MM.1S (cell line): Measurements from ENCODE around the gene WDR91.
A peak's percentile ranks its signal among the peaks of the same experiment; 100 is the strongest.

ENCODE experiments used
- DNase-seq: peaks from one replicate; pipeline ENCODE4 v3.0.0-alpha.2; 2015
- H2AFZ ChIP-seq: fragments of 300-600 bp; sonication (generic); 2 replicates; pipeline ENCODE4 v1.6.0; 2016; ENCODE audit warnings: antibody characterized with exemption, low read length
- H3F3A ChIP-seq: fragments of 300-600 bp; sonication (generic); 2 replicates; pipeline ENCODE4 v1.6.1; 2016; ENCODE audit warnings: mild to moderate bottlenecking, antibody characterized with exemption, low read length, moderate library complexity, mixed read lengths; ENCODE audit not compliant: insufficient read depth
- H3K27ac ChIP-seq: fragments of 300-600 bp; sonication (generic); 2 replicates; pipeline ENCODE4 v1.5.1; 2016; ENCODE audit warnings: mild to moderate bottlenecking, low read length
- H3K27me3 ChIP-seq: fragments of 300-600 bp; sonication (generic); replicated peaks from 2 replicates; pipeline ENCODE4 v1.6.0; 2016; ENCODE audit warnings: low read length; ENCODE audit not compliant: insufficient read depth
- H3K36me3 ChIP-seq: fragments of 300-600 bp; sonication (generic); replicated peaks from 2 replicates; pipeline ENCODE4 v1.6.1; 2016; ENCODE audit warnings: mild to moderate bottlenecking, low read length, mixed read lengths; ENCODE audit not compliant: insufficient read depth
- H3K4me1 ChIP-seq: fragments of 300-600 bp; sonication (generic); 2 replicates; pipeline ENCODE4 v1.6.1; 2016; ENCODE audit warnings: low read length, mixed read lengths
- H3K4me2 ChIP-seq: fragments of 300-600 bp; sonication (generic); 2 replicates; pipeline ENCODE4 v1.6.0; 2016; ENCODE audit warnings: low read depth, low read length
- H3K4me3 ChIP-seq: fragments of 300-600 bp; sonication (generic); 2 replicates; pipeline ENCODE4 v1.5.1; 2016; ENCODE audit warnings: low read length, mixed read lengths
- H3K79me2 ChIP-seq: fragments of 300-600 bp; sonication (generic); 2 replicates; pipeline ENCODE4 v1.6.1; 2016; ENCODE audit warnings: mixed run types, low read length, mixed read lengths
- H3K9ac ChIP-seq: fragments of 300-600 bp; sonication (generic); 2 replicates; pipeline ENCODE4 v1.6.1; 2016; ENCODE audit warnings: low read length, mixed read lengths
- H3K9me2 ChIP-seq: fragments of 300-600 bp; sonication (generic); replicated peaks from 2 replicates; pipeline ENCODE4 v1.6.1; 2016; ENCODE audit warnings: mild to moderate bottlenecking, low read length, mixed read lengths; ENCODE audit not compliant: insufficient read depth
- H3K9me3 ChIP-seq: fragments of 300-600 bp; sonication (generic); replicated peaks from 2 replicates; pipeline ENCODE4 v1.6.1; 2016; ENCODE audit warnings: mild to moderate bottlenecking, low read length, mixed read lengths; ENCODE audit not compliant: insufficient read depth
- H4K20me1 ChIP-seq: fragments of 300-600 bp; sonication (generic); 2 replicates; pipeline ENCODE4 v1.6.1; 2016; ENCODE audit warnings: mild to moderate bottlenecking, low read length, moderate library complexity, mixed read lengths; ENCODE audit not compliant: insufficient read depth
- EZH2 ChIP-seq: fragments of 300-600 bp; sonication (generic); optimal IDR thresholded peaks from 2 replicates; pipeline ENCODE3; 2017; ENCODE audit warnings: low read depth, mild to moderate bottlenecking, antibody characterized with exemption, low read length, mixed read lengths
- EZH2phosphoT487 ChIP-seq: fragments of 300-600 bp; sonication (generic); IDR thresholded peaks from 2 replicates; pipeline ENCODE4 v1.6.1; 2018; ENCODE audit warnings: antibody characterized with exemption, low read length
- TF ChIP-seq, protein P1 (sequence below): fragments of 300-600 bp; sonication (generic); IDR thresholded peaks from 2 replicates; pipeline ENCODE4 v1.5.1; 2016; ENCODE audit warnings: antibody characterized with exemption, low read length, mixed read lengths

Gene WDR91

DNA sequence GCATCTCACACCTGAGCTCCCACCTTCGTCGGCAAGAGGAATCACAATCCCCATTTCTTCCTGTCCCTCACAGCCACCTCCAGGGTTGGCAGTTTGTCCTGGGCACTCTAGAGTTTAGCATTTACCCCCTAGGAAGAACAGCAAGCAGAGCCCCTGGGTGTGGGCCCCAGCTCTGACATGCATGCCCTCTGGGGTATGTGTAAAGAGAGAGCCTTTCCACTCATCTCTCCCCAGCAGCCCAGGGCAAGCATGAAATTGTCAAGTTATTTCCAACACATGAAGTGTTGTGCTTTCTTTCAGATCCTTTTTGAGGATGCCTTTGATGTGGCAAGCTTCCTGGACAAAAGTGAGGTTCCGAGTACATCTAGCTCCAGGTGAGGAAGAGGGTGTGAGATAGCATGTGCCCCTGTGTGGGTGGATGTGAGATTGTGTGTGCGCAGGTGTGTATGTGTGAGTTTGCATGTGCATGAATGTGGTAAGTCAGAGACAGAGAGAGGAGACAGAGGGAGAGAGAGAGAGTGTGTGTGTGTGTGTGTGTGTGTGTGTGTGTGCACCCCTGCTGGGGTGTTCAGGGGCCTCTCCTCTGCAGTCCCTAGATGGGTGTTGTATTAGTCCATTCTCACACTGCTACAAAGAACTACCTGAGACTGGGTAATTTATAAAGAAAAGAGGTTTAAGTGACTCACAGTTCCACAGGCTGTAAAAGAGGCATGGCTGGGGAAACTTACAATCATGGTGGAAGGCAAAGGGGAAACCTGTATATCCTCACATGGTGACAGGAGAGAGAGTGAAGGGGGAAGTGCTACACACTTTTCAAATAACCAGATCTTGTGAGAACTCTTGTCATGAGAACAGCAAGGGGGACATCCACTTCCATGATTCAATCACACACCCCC, 40.4 kb upstream of the WDR91 start:
- TF ChIP-seq, protein P1, sequence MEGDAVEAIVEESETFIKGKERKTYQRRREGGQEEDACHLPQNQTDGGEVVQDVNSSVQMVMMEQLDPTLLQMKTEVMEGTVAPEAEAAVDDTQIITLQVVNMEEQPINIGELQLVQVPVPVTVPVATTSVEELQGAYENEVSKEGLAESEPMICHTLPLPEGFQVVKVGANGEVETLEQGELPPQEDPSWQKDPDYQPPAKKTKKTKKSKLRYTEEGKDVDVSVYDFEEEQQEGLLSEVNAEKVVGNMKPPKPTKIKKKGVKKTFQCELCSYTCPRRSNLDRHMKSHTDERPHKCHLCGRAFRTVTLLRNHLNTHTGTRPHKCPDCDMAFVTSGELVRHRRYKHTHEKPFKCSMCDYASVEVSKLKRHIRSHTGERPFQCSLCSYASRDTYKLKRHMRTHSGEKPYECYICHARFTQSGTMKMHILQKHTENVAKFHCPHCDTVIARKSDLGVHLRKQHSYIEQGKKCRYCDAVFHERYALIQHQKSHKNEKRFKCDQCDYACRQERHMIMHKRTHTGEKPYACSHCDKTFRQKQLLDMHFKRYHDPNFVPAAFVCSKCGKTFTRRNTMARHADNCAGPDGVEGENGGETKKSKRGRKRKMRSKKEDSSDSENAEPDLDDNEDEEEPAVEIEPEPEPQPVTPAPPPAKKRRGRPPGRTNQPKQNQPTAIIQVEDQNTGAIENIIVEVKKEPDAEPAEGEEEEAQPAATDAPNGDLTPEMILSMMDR = no peak
- TF ChIP-seq EZH2phosphoT487 (no peak), EZH2 (no peak)
- no peaks in the 10 kb centered on the region for H4K20me1 ChIP-seq
- H3K27me3 ChIP-seq = no peaks in the 10 kb centered on the region
- H3K27ac ChIP-seq = no peak overlapping the region
- H2AFZ ChIP-seq = no peak overlapping the region
- no peaks in the 10 kb centered on the region for H3F3A ChIP-seq
- no peak overlapping the region for H3K4me3 ChIP-seq
- no peak overlapping the region for H3K4me2 ChIP-seq
- H3K9me2 ChIP-seq = no peaks in the 10 kb centered on the region
- H3K4me1 ChIP-seq = peaks cover 4% of the 10 kb centered on the region; the same call in 1 of the 2 replicates
- no peak overlapping the region for H3K9ac ChIP-seq
- H3K9me3 ChIP-seq = no peaks in the 10 kb centered on the region
- no peak for DNase-seq
- no peaks in the 10 kb centered on the region for H3K79me2 ChIP-seq
- no peaks in the 10 kb centered on the region for H3K36me3 ChIP-seq

DNA sequence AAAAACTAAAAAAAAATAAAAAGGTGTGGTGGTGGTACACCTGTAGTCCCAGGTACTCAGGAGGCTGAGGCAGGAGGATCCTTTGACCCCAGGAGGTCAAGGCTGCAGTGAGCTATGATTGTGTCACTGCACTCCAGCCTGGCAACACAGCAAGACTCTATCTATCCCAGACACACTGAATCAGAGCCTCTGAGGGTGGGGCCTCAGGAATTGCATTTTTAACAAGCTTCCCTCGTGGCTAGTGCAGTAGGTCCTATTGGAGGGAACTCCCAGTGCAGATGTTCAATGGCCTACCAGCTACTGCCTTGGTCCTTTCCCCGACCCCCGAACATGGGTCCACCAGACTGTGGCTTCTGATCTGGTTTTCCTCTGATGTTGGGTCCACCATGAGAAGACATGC, 37.2 kb upstream of the WDR91 start:
- no peaks in the 10 kb centered on the region for H3K36me3 ChIP-seq
- no peaks in the 10 kb centered on the region for H3K9me2 ChIP-seq
- no peaks in the 10 kb centered on the region for H3F3A ChIP-seq
- no peak overlapping the region for H3K9ac ChIP-seq
- H3K27ac ChIP-seq = no peak overlapping the region
- no peak for DNase-seq
- no peaks in the 10 kb centered on the region for H3K4me1 ChIP-seq
- no peak overlapping the region for H2AFZ ChIP-seq
- no peaks in the 10 kb centered on the region for H4K20me1 ChIP-seq
- no peak overlapping the region for H3K4me2 ChIP-seq
- no peaks in the 10 kb centered on the region for H3K79me2 ChIP-seq
- no peak overlapping the region for H3K4me3 ChIP-seq
- H3K27me3 ChIP-seq = no peaks in the 10 kb centered on the region
- no peaks in the 10 kb centered on the region for H3K9me3 ChIP-seq
- no peak for TF ChIP-seq EZH2phosphoT487
- TF ChIP-seq EZH2 = no peak
- TF ChIP-seq, protein P1 = no peak

DNA sequence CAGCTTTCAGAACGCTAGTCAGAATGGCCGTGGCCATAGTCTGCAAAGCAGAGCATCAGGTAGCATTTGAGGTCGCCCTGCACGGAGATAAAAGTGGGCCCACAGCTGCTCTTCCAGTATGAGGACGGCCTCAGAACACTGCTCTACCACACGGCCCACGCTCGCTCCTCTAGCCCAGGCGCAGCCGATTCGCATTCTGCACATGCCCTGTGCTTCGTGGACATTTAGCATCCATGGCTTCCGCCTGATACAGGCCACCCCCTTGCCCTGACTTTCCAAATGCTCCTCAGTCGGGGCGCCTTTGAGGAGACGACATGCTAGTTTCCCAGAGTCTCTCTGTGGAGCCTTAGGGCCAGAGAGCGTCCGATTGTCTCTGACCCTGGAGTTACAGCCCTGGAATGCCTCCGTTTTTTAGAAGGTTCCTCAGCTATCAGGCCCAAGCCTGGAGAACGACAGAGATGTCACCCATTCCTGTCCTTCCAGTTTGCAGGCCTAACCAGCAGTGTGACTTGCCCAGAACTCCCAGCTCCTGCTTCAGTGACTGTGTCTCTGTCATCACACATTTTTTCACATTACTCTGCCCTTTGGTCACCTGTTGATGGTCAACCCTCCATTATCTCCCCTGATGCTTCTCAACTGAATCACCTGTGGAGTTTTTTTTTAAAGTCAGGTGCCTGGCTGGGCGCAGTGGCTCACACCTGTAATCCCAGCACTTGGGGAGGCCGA, 36.6 kb upstream of the WDR91 start:
- Histone ChIP-seq H3K9ac (no peak overlapping the region), H3K4me2 (peak overlapping the region; percentile 31; the same call in 1 of the 2 replicates), H3K79me2 (no peaks in the 10 kb centered on the region), H3K4me3 (peak overlapping the region; percentile 51), H2AFZ (peak overlapping the region; percentile 66), H3K27ac (no peak overlapping the region), H3K36me3 (no peaks in the 10 kb centered on the region), H3F3A (no peaks in the 10 kb centered on the region), H4K20me1 (no peaks in the 10 kb centered on the region), H3K4me1 (no peaks in the 10 kb centered on the region), H3K9me2 (no peaks in the 10 kb centered on the region), H3K9me3 (no peaks in the 10 kb centered on the region), H3K27me3 (no peaks in the 10 kb centered on the region)
- TF ChIP-seq, protein P1 = no peak
- TF ChIP-seq EZH2phosphoT487 (no peak), EZH2 (no peak)
- DNase-seq = no peak
